ENCODE results near the gene DEK.

GRCh38 chr6:18221288-18221615, 43.1 kb downstream of the DEK start:
- no peak for TF ChIP-seq EZH2 (optimal IDR thresholded peaks at IDR 0.05; ENCODE audit: low read depth, low read length)
- TF ChIP-seq CTCF (IDR thresholded peaks at IDR 0.05; ENCODE audit: low read length), result no peak
- TF ChIP-seq EZH2phosphoT487 (IDR thresholded peaks at IDR 0.05; ENCODE audit: low read length), result no peak
